ENCODE data around the gene OR2S2.

Gene OR2S2

DNA sequence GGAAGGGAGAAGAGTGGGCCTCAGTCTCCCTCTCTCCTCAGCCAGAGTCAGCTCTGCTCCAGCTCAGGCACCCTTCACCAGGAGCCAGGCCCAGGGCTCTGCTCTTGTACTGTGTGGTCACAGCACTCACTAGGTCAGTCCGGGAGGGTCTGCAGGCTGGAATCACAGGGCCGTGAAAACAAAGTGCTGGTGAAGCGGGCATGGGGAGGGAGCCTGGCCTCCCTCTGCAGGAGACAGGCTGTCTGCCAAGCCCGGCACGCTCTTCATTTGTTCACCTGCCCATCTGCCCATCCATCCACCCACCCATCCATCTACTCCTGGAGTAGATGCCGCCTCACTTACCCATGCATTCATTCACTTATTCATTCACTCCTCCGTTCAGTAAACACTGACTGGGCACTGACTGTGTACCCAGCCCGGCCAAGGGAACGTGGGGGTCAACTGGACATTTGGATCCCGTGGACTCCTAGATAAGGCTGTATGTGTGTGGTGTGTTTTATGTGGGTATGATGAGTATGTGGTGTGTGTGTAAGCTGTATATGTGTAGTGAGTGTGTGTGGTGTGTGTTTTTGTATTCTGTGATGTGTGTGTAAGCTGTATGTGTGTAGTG, 45.1 kb downstream of the OR2S2 start:
- no peak overlapping the region for H3K27ac ChIP-seq
- TF ChIP-seq, protein P1, sequence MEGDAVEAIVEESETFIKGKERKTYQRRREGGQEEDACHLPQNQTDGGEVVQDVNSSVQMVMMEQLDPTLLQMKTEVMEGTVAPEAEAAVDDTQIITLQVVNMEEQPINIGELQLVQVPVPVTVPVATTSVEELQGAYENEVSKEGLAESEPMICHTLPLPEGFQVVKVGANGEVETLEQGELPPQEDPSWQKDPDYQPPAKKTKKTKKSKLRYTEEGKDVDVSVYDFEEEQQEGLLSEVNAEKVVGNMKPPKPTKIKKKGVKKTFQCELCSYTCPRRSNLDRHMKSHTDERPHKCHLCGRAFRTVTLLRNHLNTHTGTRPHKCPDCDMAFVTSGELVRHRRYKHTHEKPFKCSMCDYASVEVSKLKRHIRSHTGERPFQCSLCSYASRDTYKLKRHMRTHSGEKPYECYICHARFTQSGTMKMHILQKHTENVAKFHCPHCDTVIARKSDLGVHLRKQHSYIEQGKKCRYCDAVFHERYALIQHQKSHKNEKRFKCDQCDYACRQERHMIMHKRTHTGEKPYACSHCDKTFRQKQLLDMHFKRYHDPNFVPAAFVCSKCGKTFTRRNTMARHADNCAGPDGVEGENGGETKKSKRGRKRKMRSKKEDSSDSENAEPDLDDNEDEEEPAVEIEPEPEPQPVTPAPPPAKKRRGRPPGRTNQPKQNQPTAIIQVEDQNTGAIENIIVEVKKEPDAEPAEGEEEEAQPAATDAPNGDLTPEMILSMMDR (conservative IDR thresholded peaks at IDR 0.05) = no peak
- TF ChIP-seq ZFX (IDR thresholded peaks at IDR 0.05) = no peak

DNA sequence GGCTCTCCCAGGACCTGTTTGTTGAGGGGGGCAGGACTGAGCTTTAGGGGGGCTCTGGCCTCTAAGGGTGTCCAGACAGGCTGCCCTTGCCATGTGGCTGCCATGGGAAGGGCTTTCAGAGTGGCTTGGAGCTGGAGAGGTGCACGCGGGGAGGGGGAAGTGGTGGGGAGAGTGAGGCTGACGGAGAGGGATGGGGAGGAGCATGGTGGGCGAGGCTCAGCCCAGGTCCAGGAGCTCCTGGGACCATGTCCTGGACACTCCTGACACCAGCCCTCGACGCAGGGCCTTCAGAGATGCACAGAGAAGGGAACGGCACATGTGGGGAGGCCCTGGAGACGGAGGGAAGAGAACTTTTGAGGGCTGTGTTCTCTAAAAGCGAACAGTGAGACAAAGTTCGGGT, 46.3 kb downstream of the OR2S2 start:
- no peak for TF ChIP-seq ZFX (IDR thresholded peaks at IDR 0.05)
- TF ChIP-seq, protein P1 (conservative IDR thresholded peaks at IDR 0.05) = no peak
- no peak overlapping the region for H3K27ac ChIP-seq

DNA sequence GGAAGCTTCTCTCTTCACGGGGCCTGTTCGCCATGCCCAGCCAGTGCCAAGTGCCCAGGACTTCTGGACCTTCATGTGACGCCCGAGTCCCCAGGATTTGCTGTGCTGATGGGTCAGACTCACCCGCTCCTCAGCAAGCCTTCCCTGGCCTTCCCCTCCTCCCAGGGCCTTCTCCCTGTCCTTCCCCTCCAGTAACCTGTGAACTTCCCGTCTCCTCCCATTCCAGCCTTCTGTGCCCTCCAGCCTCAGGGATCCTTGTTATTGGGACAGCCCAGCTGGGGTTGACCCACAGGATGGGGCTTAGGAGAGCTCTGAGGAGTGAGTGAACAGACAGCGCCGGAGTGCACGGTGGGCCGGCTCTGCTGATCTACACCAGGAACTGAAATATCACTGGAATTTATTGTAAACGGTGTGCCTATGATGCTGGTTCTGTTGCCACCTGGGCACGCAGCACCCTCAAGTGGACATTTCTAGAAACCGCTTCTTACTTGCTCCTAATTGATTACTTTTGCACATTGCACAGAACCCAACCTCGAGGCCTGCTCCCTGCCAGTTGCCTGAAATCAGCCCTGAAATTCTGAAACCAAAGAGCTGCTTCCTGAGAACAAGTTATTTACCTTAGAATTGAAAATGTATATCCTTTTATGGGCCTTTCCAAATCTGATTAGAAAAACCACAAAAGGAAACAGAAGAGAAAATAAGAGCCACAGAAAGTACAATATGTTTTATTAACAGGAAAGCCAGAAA, 47.2 kb downstream of the OR2S2 start:
- H3K27ac ChIP-seq = peak overlapping the region; percentile 5
- TF ChIP-seq, protein P1 (conservative IDR thresholded peaks at IDR 0.05) = peak; percentile 84
- TF ChIP-seq ZFX (IDR thresholded peaks at IDR 0.05) = no peak

DNA sequence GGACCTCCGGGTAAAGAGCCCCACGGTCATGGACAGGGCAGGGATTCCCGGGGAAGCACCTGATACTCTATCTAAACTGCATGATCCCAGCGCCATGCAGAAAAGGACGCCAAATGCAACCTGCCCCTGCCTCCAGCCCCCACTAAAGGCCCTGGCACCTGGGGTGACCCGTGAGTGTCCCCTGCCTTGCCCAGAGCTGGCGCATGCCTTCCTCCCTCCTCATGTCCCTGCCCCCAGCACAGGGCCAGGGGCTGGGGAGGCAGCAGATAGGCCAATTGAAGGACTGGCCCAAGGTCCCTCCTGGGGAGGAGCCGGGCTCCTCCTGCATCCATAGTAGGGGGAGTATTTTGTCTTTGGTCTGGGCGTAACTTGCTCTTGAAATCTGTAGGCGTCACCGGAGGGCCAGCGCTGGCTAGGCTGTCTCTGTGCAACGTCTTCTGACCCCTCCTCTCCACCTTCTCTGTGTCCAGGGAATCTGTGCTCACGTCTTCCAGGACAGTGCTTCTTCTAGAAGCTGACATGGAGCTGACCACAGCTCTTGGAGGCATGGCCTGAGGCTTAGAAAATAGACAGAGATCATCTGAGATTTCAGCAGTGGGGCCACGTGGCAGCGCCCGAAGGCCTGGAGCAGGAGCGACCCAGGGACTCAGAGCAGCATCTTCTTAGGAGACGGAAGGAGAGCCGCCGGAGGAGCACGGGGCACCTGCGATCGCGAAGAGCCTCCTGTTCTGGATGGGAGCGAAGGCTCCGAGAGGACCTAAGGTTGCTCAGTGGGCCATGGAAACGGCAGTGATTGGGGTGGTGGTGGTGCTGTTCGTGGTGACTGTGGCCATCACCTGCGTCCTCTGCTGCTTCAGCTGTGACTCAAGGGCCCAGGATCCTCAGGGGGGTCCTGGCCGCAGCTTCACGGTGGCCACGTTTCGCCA, 48.0 kb downstream of the OR2S2 start:
- H3K27ac ChIP-seq = peak overlapping the region; percentile 5; the same call in 1 of the 2 replicates
- no peak for TF ChIP-seq ZFX (IDR thresholded peaks at IDR 0.05)
- TF ChIP-seq, protein P1 (conservative IDR thresholded peaks at IDR 0.05) = no peak

DNA sequence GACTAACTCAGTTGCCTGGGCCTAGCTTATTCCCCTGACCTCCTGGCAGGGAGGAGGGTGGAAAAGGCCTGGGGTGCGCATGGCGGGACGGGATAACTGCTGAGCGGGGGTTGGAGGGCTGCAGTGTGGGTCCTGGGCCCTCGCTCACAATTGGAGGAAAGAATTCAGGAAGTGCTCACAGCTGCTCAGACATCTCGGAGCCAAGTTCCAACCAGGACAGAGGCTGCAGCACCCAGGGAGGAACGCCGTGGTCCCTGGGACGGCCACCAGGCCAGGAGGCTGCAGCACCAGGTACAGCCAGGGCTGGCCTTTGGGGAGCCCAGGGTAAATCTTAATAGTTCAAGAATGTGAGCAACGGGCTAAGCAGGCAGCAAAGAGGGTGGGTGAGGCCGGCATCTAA, 48.7 kb downstream of the OR2S2 start, which contains the start of gene SPAAR:
SPAAR (plus strand) TSS at position 217 of the 400 bp plus-strand sequence. CDS start 974 bp downstream, outside the sequence.
- H3K27ac ChIP-seq = peak within 1 kb of the TSS; percentile 10
- no peak for TF ChIP-seq ZFX (IDR thresholded peaks at IDR 0.05)
- TF ChIP-seq, protein P1 (conservative IDR thresholded peaks at IDR 0.05) = no peak

DNA sequence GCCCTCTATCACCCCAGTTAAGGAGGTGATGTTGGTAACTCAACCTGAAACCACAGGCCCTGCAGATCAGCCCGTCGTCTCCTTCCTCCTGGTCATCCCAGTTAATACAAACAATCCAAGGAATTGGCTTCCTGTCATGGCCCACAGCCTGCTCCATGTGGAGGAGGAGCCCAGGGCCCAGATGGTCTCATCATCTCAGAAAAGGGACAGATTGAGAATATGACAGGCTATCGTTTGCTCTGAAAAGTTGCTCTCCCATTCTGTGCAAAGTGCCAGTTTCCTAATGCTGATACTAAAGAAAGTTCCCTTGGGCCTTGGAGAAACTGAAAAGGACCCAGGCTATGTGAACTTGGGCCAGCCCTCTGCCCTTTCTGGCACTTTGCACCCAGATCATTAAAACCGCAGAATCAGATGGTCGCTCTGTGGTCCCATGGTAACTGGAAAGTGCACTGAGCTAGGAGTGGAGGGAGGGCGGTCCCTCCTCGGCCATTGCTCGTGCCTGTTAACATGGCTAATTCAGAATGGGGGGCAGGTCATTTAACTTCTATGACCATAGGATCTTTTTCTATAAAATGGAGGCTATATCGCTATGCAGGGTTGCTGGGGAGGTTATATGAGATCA, 49.3 kb downstream of the OR2S2 start:
- peak overlapping the region; percentile 10 for H3K27ac ChIP-seq
- TF ChIP-seq ZFX (IDR thresholded peaks at IDR 0.05) = no peak
- TF ChIP-seq, protein P1 (conservative IDR thresholded peaks at IDR 0.05) = no peak
